ENCODE measurements around the gene RPH3AL. TPM values are rescaled to one million over a fixed set of nuclear protein-coding genes. Genes with fewer than 3 reads are reported as not detected.
A peak's percentile ranks its signal among the peaks of the same experiment; 100 is the strongest.

Gene RPH3AL
- total RNA-seq, 4 donors from 2014 or later, result 9.9 to 44.7 (median 21.5) TPM

- DNase-seq, result peak; percentile 3
- Histone ChIP-seq H3K27me3 (no peaks in the 10 kb centered on the region), H3K9me3 (no peaks in the 10 kb centered on the region), H3K36me3 (no peaks in the 10 kb centered on the region), H3K4me1 (no peaks in the 10 kb centered on the region), H3K4me3 (no peak overlapping the region), H3K27ac (no peak overlapping the region)
- no peak for TF ChIP-seq CTCF (IDR thresholded peaks at IDR 0.05)
- TF ChIP-seq POLR2A (IDR thresholded peaks at IDR 0.05), result no peak
- intact Hi-C loops (cut with DNase I; ENCODE audit: low total_unique reads), result no loop called here
These were observed 71.1 kb downstream of the RPH3AL start for GRCh38 chr17:281365-281999.

- TF ChIP-seq CTCF (IDR thresholded peaks at IDR 0.05), result no peak
- no peak for TF ChIP-seq POLR2A (IDR thresholded peaks at IDR 0.05)
- Histone ChIP-seq H3K36me3 (no peaks in the 10 kb centered on the region), H3K4me3 (no peak overlapping the region), H3K9me3 (no peaks in the 10 kb centered on the region), H3K27ac (no peak overlapping the region), H3K4me1 (no peaks in the 10 kb centered on the region), H3K27me3 (no peaks in the 10 kb centered on the region)
- peak in 1 of 2 donors; percentile 4 for DNase-seq
- intact Hi-C loops (cut with DNase I; ENCODE audit: low total_unique reads), result no loop called here
These were observed 71.7 kb downstream of the RPH3AL start for GRCh38 chr17:280901-281300.

- no peak for TF ChIP-seq CTCF (IDR thresholded peaks at IDR 0.05)
- no peak for TF ChIP-seq POLR2A (IDR thresholded peaks at IDR 0.05)
- Histone ChIP-seq H3K27me3 (no peaks in the 10 kb centered on the region), H3K4me3 (no peak overlapping the region), H3K4me1 (no peaks in the 10 kb centered on the region), H3K36me3 (no peaks in the 10 kb centered on the region), H3K9me3 (no peaks in the 10 kb centered on the region), H3K27ac (peak overlapping the region in 1 of 2 donors; percentile 27)
- DNase-seq, result peak; percentile 1 to 7
- intact Hi-C loops (cut with DNase I; ENCODE audit: low total_unique reads), result no loop called here
These were observed 72.4 kb downstream of the RPH3AL start for GRCh38 chr17:280216-280615.

- Histone ChIP-seq H3K27ac (peak overlapping the region in 1 of 2 donors; percentile 27), H3K4me1 (no peaks in the 10 kb centered on the region), H3K4me3 (no peak overlapping the region), H3K27me3 (no peaks in the 10 kb centered on the region), H3K9me3 (no peaks in the 10 kb centered on the region), H3K36me3 (no peaks in the 10 kb centered on the region)
- intact Hi-C loops (cut with DNase I; ENCODE audit: low total_unique reads), result no loop called here
- no peak for DNase-seq
- no peak for TF ChIP-seq CTCF (IDR thresholded peaks at IDR 0.05)
- no peak for TF ChIP-seq POLR2A (IDR thresholded peaks at IDR 0.05)
These were observed 72.8 kb downstream of the RPH3AL start for GRCh38 chr17:279776-280175.

GRCh38 chr17:279331-279730, 73.3 kb downstream of the RPH3AL start:
- DNase-seq, result no peak
- H3K27me3 ChIP-seq, result no peaks in the 10 kb centered on the region
- H3K36me3 ChIP-seq, result no peaks in the 10 kb centered on the region
- intact Hi-C loops (cut with DNase I; ENCODE audit: low total_unique reads), result no loop called here
- TF ChIP-seq POLR2A (IDR thresholded peaks at IDR 0.05), result no peak
- no peak for TF ChIP-seq CTCF (IDR thresholded peaks at IDR 0.05)
- H3K4me3 ChIP-seq, result no peak overlapping the region
- H3K27ac ChIP-seq, result peak overlapping the region in 1 of 2 donors; percentile 27
- H3K4me1 ChIP-seq, result no peaks in the 10 kb centered on the region
- H3K9me3 ChIP-seq, result no peaks in the 10 kb centered on the region
